NCI-H345 treated with DMSO at 0.1 percent for 48 hours (cell line): ENCODE measurements around the gene PPP6R2.

ENCODE experiments used
- DNase-seq: peaks from one replicate; lab custom pipeline; 2025; ENCODE audit not compliant: unreplicated experiment; lab: John Stamatoyannopoulos, UW

PPP6R2 gene

GRCh38 chr22:50305923-50306566 lies 37.1 kb upstream of the PPP6R2 start:
- peak; percentile 77 for DNase-seq

GRCh38 chr22:50306753-50307749 lies 36.1 kb upstream of the PPP6R2 start, which contains the start of gene PLXNB2:
TSS of gene PLXNB2 (minus strand) at chr22:50307646. CDS start at chr22:50290584, 17,062 bp downstream.
- peak; percentile 27 for DNase-seq

GRCh38 chr22:50307890-50308596 lies 35.1 kb upstream of the PPP6R2 start:
- no peak for DNase-seq

GRCh38 chr22:50308597-50308935 lies 34.6 kb upstream of the PPP6R2 start:
- DNase-seq = no peak

- DNase-seq = no peak
These were observed 34.0 kb upstream of the PPP6R2 start for GRCh38 chr22:50308986-50309600.

- DNase-seq = no peak
These were observed 33.5 kb upstream of the PPP6R2 start for GRCh38 chr22:50309601-50309991.

GRCh38 chr22:50310031-50310722 lies 33.0 kb upstream of the PPP6R2 start:
- no peak for DNase-seq

GRCh38 chr22:50310949-50311444 lies 32.1 kb upstream of the PPP6R2 start:
- DNase-seq = no peak

- DNase-seq = no peak
These were observed 31.3 kb upstream of the PPP6R2 start for GRCh38 chr22:50311606-50312351.

- DNase-seq = no peak
These were observed 30.8 kb upstream of the PPP6R2 start for GRCh38 chr22:50312371-50312770.

- DNase-seq = no peak
These were observed 30.1 kb upstream of the PPP6R2 start for GRCh38 chr22:50313021-50313420.

- DNase-seq = no peak
These were observed 29.5 kb upstream of the PPP6R2 start for GRCh38 chr22:50313600-50313999.

- no peak for DNase-seq
These were observed 29.1 kb upstream of the PPP6R2 start for GRCh38 chr22:50314081-50314454.

- no peak for DNase-seq
These were observed 28.5 kb upstream of the PPP6R2 start for GRCh38 chr22:50314455-50315288.

GRCh38 chr22:50315289-50316113 lies 27.6 kb upstream of the PPP6R2 start:
- DNase-seq = no peak

GRCh38 chr22:50316114-50317065 lies 26.7 kb upstream of the PPP6R2 start:
- DNase-seq = no peak

- no peak for DNase-seq
These were observed 25.9 kb upstream of the PPP6R2 start for GRCh38 chr22:50317178-50317577.
